DND-41 (cell line): Measurements from ENCODE around the gene ZKSCAN3.

Experiments used
- ATAC-seq: fragments of 200-7000 bp; cut with Tn5 transposase; 3 replicates; pipeline ENCODE4 v1.9.1; 2021; ENCODE audit warnings: low read depth; ENCODE audit not compliant: insufficient read depth
- DNase-seq: peaks from one replicate; pipeline ENCODE4 v3.0.0-alpha.2; 2020
- H2AFZ ChIP-seq: 2 replicates; pipeline ENCODE4 v1.6.0; 2012; ENCODE audit warnings: low read depth, low read length
- H3K27ac ChIP-seq: 2 replicates; pipeline ENCODE4 v1.5.1; 2012; ENCODE audit warnings: low read length, inconsistent platforms
- H3K27me3 ChIP-seq: fragments of 200-600 bp; sonication (generic); 2 replicates; pipeline ENCODE4 v1.6.0; 2012; ENCODE audit warnings: low read length, mild to moderate bottlenecking, inconsistent platforms; ENCODE audit not compliant: insufficient read depth, poor library complexity
- H3K36me3 ChIP-seq: 2 replicates; pipeline ENCODE4 v1.5.1; 2012; ENCODE audit warnings: low read length, inconsistent platforms; ENCODE audit not compliant: insufficient read depth
- H3K4me1 ChIP-seq: 2 replicates; pipeline ENCODE4 v1.5.1; 2012; ENCODE audit warnings: mild to moderate bottlenecking, low read length; ENCODE audit not compliant: insufficient read depth
- H3K4me2 ChIP-seq: 2 replicates; pipeline ENCODE4 v1.6.0; 2012; ENCODE audit warnings: mild to moderate bottlenecking, moderate library complexity, low read length, inconsistent platforms; ENCODE audit not compliant: insufficient read depth
- H3K4me3 ChIP-seq, 2 experiments: fragments of 200-600 bp in 1 of 2; shearing (Covaris generic) in 1 of 2; 2 replicates each; pipeline ENCODE4 v1.5.1; 2012 to 2016; ENCODE audit warnings: inconsistent platforms in 2 of 2, low read length in 2 of 2, mild to moderate bottlenecking in 2 of 2, low read depth in 1 of 2, moderate library complexity in 1 of 2
- H3K79me2 ChIP-seq: 2 replicates; pipeline ENCODE4 v1.6.0; 2012; ENCODE audit warnings: low read length, inconsistent platforms; ENCODE audit not compliant: insufficient read depth
- H3K9ac ChIP-seq: 2 replicates; pipeline ENCODE4 v1.6.0; 2012; ENCODE audit warnings: low read depth, mild to moderate bottlenecking, inconsistent platforms, low read length, moderate library complexity
- H3K9me3 ChIP-seq: 2 replicates; pipeline ENCODE4 v1.5.1; 2012; ENCODE audit warnings: low read length, moderate library complexity, mild to moderate bottlenecking, inconsistent platforms; ENCODE audit not compliant: insufficient read depth, severe bottlenecking
- H4K20me1 ChIP-seq: 2 replicates; pipeline ENCODE4 v1.6.0; 2012; ENCODE audit warnings: low read length; ENCODE audit not compliant: insufficient read depth
- EZH2 ChIP-seq: IDR thresholded peaks from 3 replicates; pipeline ENCODE4 v1.6.1; 2012; ENCODE audit warnings: borderline replicate concordance, low read depth, mild to moderate bottlenecking, moderate library complexity, low read length, inconsistent platforms; ENCODE audit not compliant: severe bottlenecking
- TF ChIP-seq, protein P1 (sequence below): IDR thresholded peaks from 2 replicates; pipeline ENCODE4 v1.5.1; 2012; ENCODE audit warnings: borderline replicate concordance, low read length, moderate library complexity, mild to moderate bottlenecking; ENCODE audit not compliant: poor library complexity, severe bottlenecking; ENCODE audit errors: extremely low read depth

The ZKSCAN3 gene

DNA sequence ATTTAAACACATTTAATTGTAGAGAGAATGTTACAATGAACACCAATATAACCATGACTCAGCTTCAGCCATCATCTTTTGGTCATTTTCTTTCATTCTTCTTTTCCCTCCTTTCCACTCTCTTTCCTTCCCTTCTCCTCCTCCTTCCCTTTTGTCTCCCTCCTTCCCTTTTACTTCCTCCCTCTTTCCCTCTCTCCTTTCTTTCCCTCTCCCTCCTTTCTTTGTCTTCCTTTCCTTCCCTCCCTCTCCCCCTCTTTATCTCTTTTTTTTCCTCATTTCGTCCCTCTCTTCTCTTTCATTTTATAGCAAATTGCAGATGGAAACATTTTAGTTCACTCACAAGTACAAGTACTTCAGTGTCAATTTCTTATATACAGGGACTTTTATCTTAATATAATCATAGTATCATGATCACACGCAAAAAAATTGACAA is 1.8 kb downstream of the ZKSCAN3 start:
- peaks cover 41% of the 10 kb centered on the region for H3K79me2 ChIP-seq
- no peak overlapping the region for H3K9ac ChIP-seq
- peaks cover 47% of the 10 kb centered on the region for H3K4me1 ChIP-seq
- H4K20me1 ChIP-seq, result no peaks in the 10 kb centered on the region
- peaks cover 8% of the 10 kb centered on the region for H3K36me3 ChIP-seq
- H3K9me3 ChIP-seq, result no peaks in the 10 kb centered on the region
- ATAC-seq (no peak), DNase-seq (no peak)
- H3K27me3 ChIP-seq, result peaks cover 10% of the 10 kb centered on the region
- H3K27ac ChIP-seq, result no peak overlapping the region
- peak overlapping the region; percentile 77 for H3K4me2 ChIP-seq
- H3K4me3 ChIP-seq, result 0 out of 4 replicates have a peak overlapping the region, but pooled peaks of 1 of the 2 experiments have one; percentile 91
- TF ChIP-seq EZH2, result no peak
- TF ChIP-seq, protein P1, sequence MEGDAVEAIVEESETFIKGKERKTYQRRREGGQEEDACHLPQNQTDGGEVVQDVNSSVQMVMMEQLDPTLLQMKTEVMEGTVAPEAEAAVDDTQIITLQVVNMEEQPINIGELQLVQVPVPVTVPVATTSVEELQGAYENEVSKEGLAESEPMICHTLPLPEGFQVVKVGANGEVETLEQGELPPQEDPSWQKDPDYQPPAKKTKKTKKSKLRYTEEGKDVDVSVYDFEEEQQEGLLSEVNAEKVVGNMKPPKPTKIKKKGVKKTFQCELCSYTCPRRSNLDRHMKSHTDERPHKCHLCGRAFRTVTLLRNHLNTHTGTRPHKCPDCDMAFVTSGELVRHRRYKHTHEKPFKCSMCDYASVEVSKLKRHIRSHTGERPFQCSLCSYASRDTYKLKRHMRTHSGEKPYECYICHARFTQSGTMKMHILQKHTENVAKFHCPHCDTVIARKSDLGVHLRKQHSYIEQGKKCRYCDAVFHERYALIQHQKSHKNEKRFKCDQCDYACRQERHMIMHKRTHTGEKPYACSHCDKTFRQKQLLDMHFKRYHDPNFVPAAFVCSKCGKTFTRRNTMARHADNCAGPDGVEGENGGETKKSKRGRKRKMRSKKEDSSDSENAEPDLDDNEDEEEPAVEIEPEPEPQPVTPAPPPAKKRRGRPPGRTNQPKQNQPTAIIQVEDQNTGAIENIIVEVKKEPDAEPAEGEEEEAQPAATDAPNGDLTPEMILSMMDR, result no peak
- no peak overlapping the region for H2AFZ ChIP-seq

DNA sequence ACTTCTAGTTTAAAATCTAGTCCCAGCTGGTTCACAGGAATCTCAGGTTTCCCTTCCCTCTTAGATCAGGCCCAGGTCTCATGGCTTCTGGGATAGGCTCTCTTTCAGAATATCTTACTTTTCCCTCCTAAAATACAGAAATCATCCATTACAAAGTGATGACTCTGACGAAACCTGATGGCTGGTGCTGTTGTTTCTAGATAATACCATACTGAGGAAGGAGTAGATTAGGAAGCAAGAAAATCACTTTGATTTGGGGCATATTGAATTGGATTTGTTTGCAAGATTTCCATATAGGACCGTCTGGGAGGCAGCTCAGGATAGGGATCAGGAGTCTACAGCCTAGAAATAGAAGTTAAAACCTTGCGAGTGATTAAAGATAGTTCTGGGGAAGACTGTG is 3.6 kb downstream of the ZKSCAN3 start:
- H3K27me3 ChIP-seq, result no peaks in the 10 kb centered on the region
- H2AFZ ChIP-seq, result no peak overlapping the region
- H3K79me2 ChIP-seq, result peaks cover 41% of the 10 kb centered on the region
- no peak overlapping the region for H3K9ac ChIP-seq
- no peak overlapping the region for H3K4me2 ChIP-seq
- no peak for ATAC-seq
- peaks cover 48% of the 10 kb centered on the region for H3K4me1 ChIP-seq
- no peak overlapping the region for H3K4me3 ChIP-seq
- DNase-seq, result no peak
- peaks cover 8% of the 10 kb centered on the region for H3K36me3 ChIP-seq
- H4K20me1 ChIP-seq, result no peaks in the 10 kb centered on the region
- H3K9me3 ChIP-seq, result peaks cover 3% of the 10 kb centered on the region
- no peak for TF ChIP-seq EZH2
- TF ChIP-seq, protein P1, result no peak
- H3K27ac ChIP-seq, result no peak overlapping the region

DNA sequence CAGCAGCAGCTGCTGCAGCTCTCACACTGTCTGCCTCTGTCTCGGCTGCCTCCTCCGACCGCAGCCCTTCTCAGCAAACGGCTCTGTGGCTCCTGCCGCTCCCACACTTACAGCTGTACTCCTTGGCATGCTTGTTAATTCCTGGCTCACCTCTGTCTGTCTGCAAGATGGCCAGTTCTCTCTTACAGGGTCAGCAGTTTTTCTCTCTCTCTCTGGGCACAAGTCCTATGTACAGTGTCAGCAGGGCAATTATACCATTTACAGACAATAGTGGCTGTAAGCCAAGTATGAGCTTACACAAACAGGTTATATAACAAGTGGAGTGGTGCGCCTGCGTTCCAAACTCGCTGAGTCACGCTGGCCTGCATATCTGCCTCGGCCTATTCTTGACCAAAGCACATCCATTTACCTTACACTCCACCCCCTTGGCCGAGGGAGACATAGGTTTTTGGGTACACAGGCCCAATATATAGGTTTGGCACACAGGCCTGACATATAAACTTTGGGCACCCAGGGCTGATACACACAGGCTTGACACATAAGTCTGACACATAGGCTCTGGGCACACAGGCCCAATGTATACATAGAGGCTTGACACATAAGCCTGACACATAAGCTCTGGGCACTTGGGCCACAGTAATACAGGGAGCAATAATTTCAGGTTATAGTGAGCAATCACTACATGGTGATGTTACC is 4.4 kb downstream of the ZKSCAN3 start:
- Histone ChIP-seq H2AFZ (no peak overlapping the region), H3K9ac (no peak overlapping the region), H3K79me2 (peaks cover 41% of the 10 kb centered on the region)

More for the DNA sequence above, 4.4 kb downstream of the ZKSCAN3 start:
- no peak overlapping the region for H3K27ac ChIP-seq
- H3K36me3 ChIP-seq, result peaks cover 8% of the 10 kb centered on the region
- peaks cover 47% of the 10 kb centered on the region for H3K4me1 ChIP-seq
- H3K4me2 ChIP-seq, result no peak overlapping the region
- no peaks in the 10 kb centered on the region for H4K20me1 ChIP-seq
- H3K27me3 ChIP-seq, result no peaks in the 10 kb centered on the region
- no peak for ATAC-seq
- no peak for TF ChIP-seq EZH2
- TF ChIP-seq, protein P1, result no peak
- DNase-seq, result peak; percentile 27
- peaks cover 3% of the 10 kb centered on the region for H3K9me3 ChIP-seq
- H3K4me3 ChIP-seq, result no peak overlapping the region
